UCSD-AML1 (cell line): ENCODE results near the gene RPL36.

Source experiments
- DNase-seq: peaks from one replicate; lab custom pipeline; 2025; ENCODE audit not compliant: unreplicated experiment; lab: John Stamatoyannopoulos, UW

RPL36 gene

GRCh38 chr19:5673752-5674151 lies 16.3 kb upstream of the RPL36 start:
- no peak for DNase-seq

GRCh38 chr19:5674714-5675113 lies 15.4 kb upstream of the RPL36 start:
- DNase-seq: no peak

GRCh38 chr19:5676105-5676771 lies 13.9 kb upstream of the RPL36 start:
- no peak for DNase-seq

- no peak for DNase-seq
Measured at GRCh38 chr19:5676772-5677105, 13.4 kb upstream of the RPL36 start.

GRCh38 chr19:5677136-5677535 lies 13.0 kb upstream of the RPL36 start:
- no peak for DNase-seq

GRCh38 chr19:5677580-5677979 lies 12.5 kb upstream of the RPL36 start:
- DNase-seq: no peak

GRCh38 chr19:5678071-5678718 lies 11.9 kb upstream of the RPL36 start:
- DNase-seq: no peak

GRCh38 chr19:5679289-5680083 lies 10.6 kb upstream of the RPL36 start:
- no peak for DNase-seq

GRCh38 chr19:5680084-5680436 lies 10.0 kb upstream of the RPL36 start:
- DNase-seq: no peak

GRCh38 chr19:5680437-5681368 lies 9.4 kb upstream of the RPL36 start, which contains the start of the genes HSD11B1L and MICOS13:
Gene HSD11B1L (plus strand): TSS chr19:5681027. CDS start chr19:5684833, 3,806 bp downstream.
Gene MICOS13 (minus strand): TSS chr19:5680516. CDS start chr19:5680486, 30 bp downstream.
- peak; percentile 98 for DNase-seq

- DNase-seq: no peak
Measured at GRCh38 chr19:5681391-5682106, 8.5 kb upstream of the RPL36 start.

- no peak for DNase-seq
Measured at GRCh38 chr19:5682107-5682482, 8.0 kb upstream of the RPL36 start.

GRCh38 chr19:5683177-5683886 lies 6.8 kb upstream of the RPL36 start:
- no peak for DNase-seq

GRCh38 chr19:5684694-5685430 lies 5.2 kb upstream of the RPL36 start:
- no peak for DNase-seq

- no peak for DNase-seq
Measured at GRCh38 chr19:5686326-5686646, 3.8 kb upstream of the RPL36 start.

GRCh38 chr19:5686647-5687359 lies 3.3 kb upstream of the RPL36 start:
- DNase-seq: peak; percentile 99

GRCh38 chr19:5687360-5688198 lies 2.5 kb upstream of the RPL36 start:
- DNase-seq: no peak
